Measurements from ENCODE around the gene ZNF117. TPM values are rescaled to one million over a fixed set of nuclear protein-coding genes. Genes with fewer than 3 reads are reported as not detected.

Gene ZNF117
- total and polyA plus RNA-seq, 2 donors (not counting 1 experiment from before 2014, with no cell fraction given): 5.2 to 9.2 TPM

DNA sequence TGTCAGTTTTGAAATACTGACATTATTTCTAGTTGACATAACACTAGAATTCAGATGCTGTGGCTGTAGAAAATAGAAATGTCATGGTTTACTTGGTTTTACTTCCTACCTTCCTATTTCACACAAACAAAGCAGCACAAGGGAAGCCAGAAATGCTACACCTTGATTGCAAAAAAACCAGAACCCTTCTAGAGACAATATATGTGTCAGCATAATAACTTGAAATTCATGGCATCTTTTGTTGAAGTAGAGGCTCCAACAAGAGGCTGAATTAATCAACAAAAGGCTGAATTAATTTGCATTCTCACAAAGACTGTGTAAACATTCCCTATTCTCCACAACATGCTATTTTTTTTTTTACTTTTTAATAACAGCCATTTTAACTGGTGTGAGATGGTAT, 25.2 kb downstream of the ZNF117 start:
- H3K36me3 ChIP-seq (replicated peaks in 1 of 2; ENCODE audit: control extremely low read depth in 1 of 2, control insufficient read depth in 1 of 2, extremely low read depth in 1 of 2, insufficient read depth in 2 of 2, low read length in 1 of 2): no peaks in the 10 kb centered on the region
- no peaks in the 10 kb centered on the region for H4K20me1 ChIP-seq (ENCODE audit: control insufficient read depth, insufficient read depth, low read length, poor library complexity, severe bottlenecking)
- Mint-ChIP-seq H3K4me3 (no peak overlapping the region), H3K27me3 (no peaks in the 10 kb centered on the region), H3K4me1 (no peaks in the 10 kb centered on the region), H3K27ac (no peak overlapping the region), H3K9me3 (ENCODE audit: insufficient read depth) (peaks cover 8% of the 10 kb centered on the region)
- intact Hi-C loops (cut with micrococcal nuclease): no loop called here
- DNase-seq: no peak
- H3K9ac ChIP-seq (ENCODE audit: low read length): no peak overlapping the region
- H3K9me3 ChIP-seq (ENCODE audit: control extremely low read depth in 1 of 3, control insufficient read depth in 2 of 3, insufficient read depth in 1 of 3, low read length in 2 of 3): peaks cover 1 to 31% (median 13%) of the 10 kb centered on the region in 3 donors
- H3K79me2 ChIP-seq (ENCODE audit: control insufficient read depth, insufficient read depth, low read length): no peaks in the 10 kb centered on the region
- H3K4me2 ChIP-seq (replicated peaks; ENCODE audit: low read depth, low read length, poor library complexity, severe bottlenecking): no peak overlapping the region
- POLR2A ChIA-PET: no interaction called here
- ATAC-seq (ENCODE audit: low read depth): no peak
- H2AFZ ChIP-seq (ENCODE audit: insufficient read depth, low read depth, low read length, poor library complexity, severe bottlenecking): no peak overlapping the region
- TF ChIP-seq, protein P1, sequence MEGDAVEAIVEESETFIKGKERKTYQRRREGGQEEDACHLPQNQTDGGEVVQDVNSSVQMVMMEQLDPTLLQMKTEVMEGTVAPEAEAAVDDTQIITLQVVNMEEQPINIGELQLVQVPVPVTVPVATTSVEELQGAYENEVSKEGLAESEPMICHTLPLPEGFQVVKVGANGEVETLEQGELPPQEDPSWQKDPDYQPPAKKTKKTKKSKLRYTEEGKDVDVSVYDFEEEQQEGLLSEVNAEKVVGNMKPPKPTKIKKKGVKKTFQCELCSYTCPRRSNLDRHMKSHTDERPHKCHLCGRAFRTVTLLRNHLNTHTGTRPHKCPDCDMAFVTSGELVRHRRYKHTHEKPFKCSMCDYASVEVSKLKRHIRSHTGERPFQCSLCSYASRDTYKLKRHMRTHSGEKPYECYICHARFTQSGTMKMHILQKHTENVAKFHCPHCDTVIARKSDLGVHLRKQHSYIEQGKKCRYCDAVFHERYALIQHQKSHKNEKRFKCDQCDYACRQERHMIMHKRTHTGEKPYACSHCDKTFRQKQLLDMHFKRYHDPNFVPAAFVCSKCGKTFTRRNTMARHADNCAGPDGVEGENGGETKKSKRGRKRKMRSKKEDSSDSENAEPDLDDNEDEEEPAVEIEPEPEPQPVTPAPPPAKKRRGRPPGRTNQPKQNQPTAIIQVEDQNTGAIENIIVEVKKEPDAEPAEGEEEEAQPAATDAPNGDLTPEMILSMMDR (IDR thresholded peaks at IDR 0.05): no peak
- TF ChIP-seq EZH2 (IDR thresholded peaks at IDR 0.05; ENCODE audit: borderline replicate concordance, insufficient read depth, low read depth, low read length, poor library complexity, severe bottlenecking): no peak
- no peak overlapping the region for H3K4me3 ChIP-seq (ENCODE audit: control extremely low read depth in 1 of 5, extremely low read depth in 1 of 5, insufficient read depth in 1 of 5, low read depth in 2 of 5, low read length in 4 of 5)
- no peaks in the 10 kb centered on the region for H3K27me3 ChIP-seq (replicated peaks in 1 of 4; ENCODE audit: control extremely low read depth in 1 of 4, control insufficient read depth in 3 of 4, insufficient read depth in 4 of 4, low read length in 3 of 4)
- CTCF ChIA-PET: no interaction called here
- no peaks in the 10 kb centered on the region for H3K4me1 ChIP-seq (ENCODE audit: control insufficient read depth in 2 of 2, insufficient read depth in 2 of 2, low read length in 2 of 2)
- no peak overlapping the region for H3K27ac ChIP-seq (ENCODE audit: low read length in 2 of 2)

DNA sequence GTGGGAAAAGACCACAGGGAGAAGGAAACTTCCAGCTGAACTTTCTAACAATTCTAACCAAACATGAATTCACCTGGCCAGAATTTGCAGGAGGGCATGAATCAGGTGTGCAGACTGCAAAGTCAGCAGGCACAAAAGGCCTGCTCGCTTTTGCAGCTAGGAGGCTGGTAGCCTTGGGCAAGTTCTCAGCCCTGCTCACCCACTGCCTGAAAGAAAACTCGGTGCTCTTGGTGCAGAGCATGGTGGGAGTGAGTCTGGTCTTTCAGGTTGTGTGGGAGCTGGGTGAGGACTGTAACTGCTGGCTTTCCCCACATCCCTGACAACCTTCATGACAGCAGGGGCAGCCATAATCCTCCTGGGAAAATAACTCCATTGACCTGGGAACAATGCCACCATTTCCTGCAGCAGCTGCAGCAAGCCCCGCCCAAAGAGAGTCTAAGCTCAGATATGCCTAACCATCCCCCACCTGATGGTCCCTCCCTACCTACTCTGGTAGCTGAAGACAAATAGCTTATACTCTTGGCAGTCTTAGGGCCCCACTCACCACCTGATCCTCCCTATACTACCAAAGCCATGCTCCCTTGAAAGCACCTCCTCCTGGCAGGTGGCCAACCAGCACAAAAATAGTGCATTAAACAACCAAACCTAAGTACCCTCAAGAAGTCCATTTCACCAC, 31.6 kb downstream of the ZNF117 start:
- H3K27me3 ChIP-seq (replicated peaks in 1 of 4; ENCODE audit: control extremely low read depth in 1 of 4, control insufficient read depth in 3 of 4, insufficient read depth in 4 of 4, low read length in 3 of 4): no peaks in the 10 kb centered on the region
- no peaks in the 10 kb centered on the region for H3K27me3 Mint-ChIP-seq
- peaks cover 8% of the 10 kb centered on the region for H3K9me3 Mint-ChIP-seq (ENCODE audit: insufficient read depth)
- no peak overlapping the region for H3K4me3 ChIP-seq (ENCODE audit: control extremely low read depth in 1 of 5, extremely low read depth in 1 of 5, insufficient read depth in 1 of 5, low read depth in 2 of 5, low read length in 4 of 5)
- H3K9me3 ChIP-seq (ENCODE audit: control extremely low read depth in 1 of 3, control insufficient read depth in 2 of 3, insufficient read depth in 1 of 3, low read length in 2 of 3): peaks cover 0 to 23% (median 16%) of the 10 kb centered on the region in 3 donors
- intact Hi-C loops (cut with micrococcal nuclease): no loop called here
- H3K27ac ChIP-seq (ENCODE audit: low read length in 2 of 2): no peak overlapping the region
- no peak overlapping the region for H3K4me3 Mint-ChIP-seq
- H3K79me2 ChIP-seq (ENCODE audit: control insufficient read depth, insufficient read depth, low read length): no peaks in the 10 kb centered on the region
- DNase-seq: no peak
- ATAC-seq (ENCODE audit: low read depth): no peak
- no peaks in the 10 kb centered on the region for H3K36me3 ChIP-seq (replicated peaks in 1 of 2; ENCODE audit: control extremely low read depth in 1 of 2, control insufficient read depth in 1 of 2, extremely low read depth in 1 of 2, insufficient read depth in 2 of 2, low read length in 1 of 2)
- H4K20me1 ChIP-seq (ENCODE audit: control insufficient read depth, insufficient read depth, low read length, poor library complexity, severe bottlenecking): no peaks in the 10 kb centered on the region
- H3K4me1 ChIP-seq (ENCODE audit: control insufficient read depth in 2 of 2, insufficient read depth in 2 of 2, low read length in 2 of 2): no peaks in the 10 kb centered on the region
- no peak for TF ChIP-seq EZH2 (IDR thresholded peaks at IDR 0.05; ENCODE audit: borderline replicate concordance, insufficient read depth, low read depth, low read length, poor library complexity, severe bottlenecking)
- TF ChIP-seq, protein P1 (IDR thresholded peaks at IDR 0.05): no peak
- H2AFZ ChIP-seq (ENCODE audit: insufficient read depth, low read depth, low read length, poor library complexity, severe bottlenecking): no peak overlapping the region
- H3K4me1 Mint-ChIP-seq: no peaks in the 10 kb centered on the region
- ChIA-PET CTCF (interaction anchor here (1.5 kb wide), 1 partner anchor 11 kb away, joined by 4 read pairs; no protein-coding TSS in a partner anchor), POLR2A (no interaction called here)
- H3K4me2 ChIP-seq (replicated peaks; ENCODE audit: low read depth, low read length, poor library complexity, severe bottlenecking): no peak overlapping the region
- H3K27ac Mint-ChIP-seq: no peak overlapping the region
- WGBS (ENCODE audit: insufficient coverage): 73% methylated on average over 2 of the region's 3 CpGs
- H3K9ac ChIP-seq (ENCODE audit: low read length): no peak overlapping the region
